Erythroblast (primary cell): Measurements from ENCODE around the gene ADAMTS19.

Experiments
- GATA1 ChIP-seq: IDR thresholded peaks from 2 replicates; pipeline ENCODE4 v1.6.1; 2011; ENCODE audit warnings: low read depth, mild to moderate bottlenecking, control low read depth, low read length, moderate library complexity
- POLR2A ChIP-seq: IDR thresholded peaks from 2 replicates; pipeline ENCODE4 v1.6.1; 2011; ENCODE audit warnings: mild to moderate bottlenecking, low read length

GRCh38 chr5:129541648-129542251, 81.7 kb downstream of the ADAMTS19 start:
- TF ChIP-seq POLR2A (no peak), GATA1 (no peak)
